Thyroid gland (tissue), 4 donors: ENCODE measurements around the gene FAM53B.

Experiments used
- POLR2A ChIP-seq, 2 donors: fragments of 450-650 bp; IDR thresholded peaks; one replicate each; pipeline ENCODE4 v1.6.1; 2017; ENCODE audit warnings: antibody characterized with exemption in 2 of 2, mild to moderate bottlenecking in 2 of 2, moderate library complexity in 1 of 2
- TF ChIP-seq, protein P1 (sequence below), 6 experiments: fragments of 200-600 bp in 3 of 6; fragments of 450-650 bp in 3 of 6; sonication (generic) in 3 of 6; IDR thresholded peaks; one replicate each; pipeline ENCODE4 v1.5.1; 2016 to 2019; ENCODE audit warnings: antibody characterized with exemption in 6 of 6, mild to moderate bottlenecking in 2 of 6, inconsistent platforms in 1 of 6, moderate library complexity in 1 of 6

DNA sequence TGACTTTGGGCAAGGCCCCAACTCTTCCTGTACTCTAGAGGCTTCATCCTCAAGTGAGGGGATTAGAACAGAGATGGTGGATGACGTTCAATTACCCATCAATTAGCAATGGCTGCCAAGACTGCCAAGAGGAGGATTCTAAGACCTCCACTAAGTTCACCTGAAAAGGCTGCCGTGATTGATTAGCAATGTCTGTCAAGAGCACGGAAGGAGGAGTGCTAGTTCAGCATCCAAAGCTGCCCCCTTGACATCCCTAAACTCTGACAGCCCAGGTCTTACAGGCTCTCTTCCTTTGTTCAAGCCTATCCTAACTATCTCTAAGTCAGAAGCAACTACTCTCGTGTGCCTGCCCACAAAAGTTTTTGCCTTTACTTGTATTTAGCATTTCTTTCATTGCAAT lies 68.4 kb downstream of the FAM53B start:
- TF ChIP-seq, protein P1, sequence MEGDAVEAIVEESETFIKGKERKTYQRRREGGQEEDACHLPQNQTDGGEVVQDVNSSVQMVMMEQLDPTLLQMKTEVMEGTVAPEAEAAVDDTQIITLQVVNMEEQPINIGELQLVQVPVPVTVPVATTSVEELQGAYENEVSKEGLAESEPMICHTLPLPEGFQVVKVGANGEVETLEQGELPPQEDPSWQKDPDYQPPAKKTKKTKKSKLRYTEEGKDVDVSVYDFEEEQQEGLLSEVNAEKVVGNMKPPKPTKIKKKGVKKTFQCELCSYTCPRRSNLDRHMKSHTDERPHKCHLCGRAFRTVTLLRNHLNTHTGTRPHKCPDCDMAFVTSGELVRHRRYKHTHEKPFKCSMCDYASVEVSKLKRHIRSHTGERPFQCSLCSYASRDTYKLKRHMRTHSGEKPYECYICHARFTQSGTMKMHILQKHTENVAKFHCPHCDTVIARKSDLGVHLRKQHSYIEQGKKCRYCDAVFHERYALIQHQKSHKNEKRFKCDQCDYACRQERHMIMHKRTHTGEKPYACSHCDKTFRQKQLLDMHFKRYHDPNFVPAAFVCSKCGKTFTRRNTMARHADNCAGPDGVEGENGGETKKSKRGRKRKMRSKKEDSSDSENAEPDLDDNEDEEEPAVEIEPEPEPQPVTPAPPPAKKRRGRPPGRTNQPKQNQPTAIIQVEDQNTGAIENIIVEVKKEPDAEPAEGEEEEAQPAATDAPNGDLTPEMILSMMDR (IDR thresholded peaks at IDR 0.05): no peak
- TF ChIP-seq POLR2A (IDR thresholded peaks at IDR 0.05): no peak
